HCT116 (cell line): Measurements from ENCODE around the gene NCOA5.

Experiments used
- CBX3 ChIP-seq: IDR thresholded peaks from 2 replicates; pipeline ENCODE4 v1.6.1; 2012; ENCODE audit warnings: low read depth
- CEBPB ChIP-seq: IDR thresholded peaks from 2 replicates; pipeline ENCODE4 v1.6.1; 2012; ENCODE audit warnings: low read depth
- EGR1 ChIP-seq: IDR thresholded peaks from 2 replicates; pipeline ENCODE4 v1.6.1; 2012; ENCODE audit warnings: low read depth
- EZH2 ChIP-seq: fragments of 200-600 bp; sonication (generic); IDR thresholded peaks from 2 replicates; pipeline ENCODE4 v1.6.1; 2017; ENCODE audit warnings: antibody characterized with exemption, mixed run types
- EZH2phosphoT487 ChIP-seq: fragments of 200-600 bp; IDR thresholded peaks from 2 replicates; pipeline ENCODE4 v1.6.1; 2018; ENCODE audit warnings: antibody characterized with exemption, borderline replicate concordance
- JUND ChIP-seq: IDR thresholded peaks from 2 replicates; pipeline ENCODE4 v1.6.1; 2012
- POLR2A ChIP-seq: IDR thresholded peaks from 2 replicates; pipeline ENCODE4 v1.7.0; 2011; ENCODE audit warnings: borderline replicate concordance; ENCODE audit not compliant: insufficient read depth, insufficient read length; ENCODE audit errors: extremely low read depth
- POLR2AphosphoS5 ChIP-seq: IDR thresholded peaks from 2 replicates; pipeline ENCODE4 v1.6.1; 2011; ENCODE audit warnings: mild to moderate bottlenecking, low read depth, low read length, moderate library complexity
- SIN3A ChIP-seq: IDR thresholded peaks from 2 replicates; pipeline ENCODE4 v1.6.1; 2012; ENCODE audit warnings: low read depth
- SP1 ChIP-seq: IDR thresholded peaks from 2 replicates; pipeline ENCODE4 v1.6.1; 2012; ENCODE audit warnings: low read depth
- YY1 ChIP-seq: IDR thresholded peaks from 2 replicates; pipeline ENCODE4 v1.6.1; 2011; ENCODE audit warnings: low read length, low read depth, moderate library complexity, mild to moderate bottlenecking; ENCODE audit not compliant: insufficient replicate concordance; ENCODE audit errors: extremely low read depth
- ZFX ChIP-seq: fragments of 450-650 bp; IDR thresholded peaks from 2 replicates; pipeline ENCODE4 v1.6.1; 2017
- TF ChIP-seq, protein P1 (sequence below), 3 experiments: fragments of 200-600 bp in 1 of 3; sonication (generic) in 1 of 3; IDR thresholded peaks in 2 of 3; conservative IDR thresholded peaks in 1 of 3; 2 replicates each; pipeline ENCODE4 v1.5.1; 2012 to 2017; ENCODE audit warnings: low read depth in 2 of 3, low read length in 2 of 3, antibody characterized with exemption in 1 of 3, borderline replicate concordance in 1 of 3, control low read depth in 1 of 3, mild to moderate bottlenecking in 1 of 3, mixed read lengths in 1 of 3, mixed run types in 1 of 3, moderate library complexity in 1 of 3; ENCODE audit not compliant: insufficient read depth in 1 of 3
- TF ChIP-seq, protein P2 (sequence below): IDR thresholded peaks from 2 replicates; pipeline ENCODE4 v1.6.1; 2011; ENCODE audit warnings: mild to moderate bottlenecking, low read length, moderate library complexity; ENCODE audit not compliant: insufficient replicate concordance; ENCODE audit errors: extremely low read depth

DNA sequence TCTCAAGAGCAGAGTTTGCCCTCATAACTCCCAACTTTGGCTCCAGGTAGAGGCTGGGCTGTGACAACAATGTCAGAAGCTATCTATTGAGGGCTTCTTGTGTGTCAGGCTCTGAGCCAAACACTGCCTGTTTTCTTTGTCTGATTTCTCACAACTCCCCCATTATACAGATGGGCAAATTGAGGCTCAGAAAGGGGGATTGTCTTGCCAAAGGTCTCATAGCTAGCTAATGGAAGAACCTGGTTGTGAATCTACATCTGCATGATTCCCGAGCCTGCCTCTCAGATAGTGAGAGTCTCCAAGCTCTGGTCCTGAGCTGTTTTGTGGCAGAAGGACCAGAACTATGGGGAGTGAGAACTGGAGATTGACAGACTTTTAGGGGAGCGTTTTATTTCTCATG lies 29.8 kb upstream of the NCOA5 start:
- TF ChIP-seq, protein P1, sequence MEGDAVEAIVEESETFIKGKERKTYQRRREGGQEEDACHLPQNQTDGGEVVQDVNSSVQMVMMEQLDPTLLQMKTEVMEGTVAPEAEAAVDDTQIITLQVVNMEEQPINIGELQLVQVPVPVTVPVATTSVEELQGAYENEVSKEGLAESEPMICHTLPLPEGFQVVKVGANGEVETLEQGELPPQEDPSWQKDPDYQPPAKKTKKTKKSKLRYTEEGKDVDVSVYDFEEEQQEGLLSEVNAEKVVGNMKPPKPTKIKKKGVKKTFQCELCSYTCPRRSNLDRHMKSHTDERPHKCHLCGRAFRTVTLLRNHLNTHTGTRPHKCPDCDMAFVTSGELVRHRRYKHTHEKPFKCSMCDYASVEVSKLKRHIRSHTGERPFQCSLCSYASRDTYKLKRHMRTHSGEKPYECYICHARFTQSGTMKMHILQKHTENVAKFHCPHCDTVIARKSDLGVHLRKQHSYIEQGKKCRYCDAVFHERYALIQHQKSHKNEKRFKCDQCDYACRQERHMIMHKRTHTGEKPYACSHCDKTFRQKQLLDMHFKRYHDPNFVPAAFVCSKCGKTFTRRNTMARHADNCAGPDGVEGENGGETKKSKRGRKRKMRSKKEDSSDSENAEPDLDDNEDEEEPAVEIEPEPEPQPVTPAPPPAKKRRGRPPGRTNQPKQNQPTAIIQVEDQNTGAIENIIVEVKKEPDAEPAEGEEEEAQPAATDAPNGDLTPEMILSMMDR (IDR thresholded peaks at IDR 0.05 in 2 of 3, conservative IDR thresholded peaks at IDR 0.05 in 1 of 3; ENCODE audit: borderline replicate concordance in 1 of 3, insufficient read depth in 1 of 3, low read depth in 2 of 3, low read length in 2 of 3) = no peak
- no peak for TF ChIP-seq EZH2phosphoT487
- TF ChIP-seq EZH2 = no peak
- no peak for TF ChIP-seq POLR2A
- TF ChIP-seq CEBPB = no peak
- TF ChIP-seq, protein P2, sequence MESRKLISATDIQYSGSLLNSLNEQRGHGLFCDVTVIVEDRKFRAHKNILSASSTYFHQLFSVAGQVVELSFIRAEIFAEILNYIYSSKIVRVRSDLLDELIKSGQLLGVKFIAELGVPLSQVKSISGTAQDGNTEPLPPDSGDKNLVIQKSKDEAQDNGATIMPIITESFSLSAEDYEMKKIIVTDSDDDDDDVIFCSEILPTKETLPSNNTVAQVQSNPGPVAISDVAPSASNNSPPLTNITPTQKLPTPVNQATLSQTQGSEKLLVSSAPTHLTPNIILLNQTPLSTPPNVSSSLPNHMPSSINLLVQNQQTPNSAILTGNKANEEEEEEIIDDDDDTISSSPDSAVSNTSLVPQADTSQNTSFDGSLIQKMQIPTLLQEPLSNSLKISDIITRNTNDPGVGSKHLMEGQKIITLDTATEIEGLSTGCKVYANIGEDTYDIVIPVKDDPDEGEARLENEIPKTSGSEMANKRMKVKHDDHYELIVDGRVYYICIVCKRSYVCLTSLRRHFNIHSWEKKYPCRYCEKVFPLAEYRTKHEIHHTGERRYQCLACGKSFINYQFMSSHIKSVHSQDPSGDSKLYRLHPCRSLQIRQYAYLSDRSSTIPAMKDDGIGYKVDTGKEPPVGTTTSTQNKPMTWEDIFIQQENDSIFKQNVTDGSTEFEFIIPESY = no peak
- no peak for TF ChIP-seq POLR2AphosphoS5
- no peak for TF ChIP-seq SIN3A
- no peak for TF ChIP-seq JUND
- no peak for TF ChIP-seq SP1
- TF ChIP-seq YY1 = no peak
- no peak for TF ChIP-seq CBX3
- TF ChIP-seq EGR1 = no peak
- TF ChIP-seq ZFX = no peak
